Right lobe of liver (tissue), 4 donors: ENCODE results near the gene RCC2.

Experiments
- POLR2A ChIP-seq: fragments of 450-650 bp; IDR thresholded peaks from one replicate; pipeline ENCODE4 v1.6.1; 2017; ENCODE audit warnings: antibody characterized with exemption, mild to moderate bottlenecking
- TF ChIP-seq, protein P1 (sequence below), 4 donors: fragments of 200-600 bp in 3 of 4; fragments of 450-650 bp in 1 of 4; IDR thresholded peaks; one replicate each; pipeline versions ENCODE4 v1.5.1 to v1.8.0; 2016 to 2022; ENCODE audit warnings: antibody characterized with exemption in 4 of 4, mild to moderate bottlenecking in 2 of 4
- donor health status: DM: no; HTN: no; CAD: no.
- donor health status: DM: no; HTN: no; CAD: no.
- donor health status: DM: no; HTN: yes; CAD: no.

DNA sequence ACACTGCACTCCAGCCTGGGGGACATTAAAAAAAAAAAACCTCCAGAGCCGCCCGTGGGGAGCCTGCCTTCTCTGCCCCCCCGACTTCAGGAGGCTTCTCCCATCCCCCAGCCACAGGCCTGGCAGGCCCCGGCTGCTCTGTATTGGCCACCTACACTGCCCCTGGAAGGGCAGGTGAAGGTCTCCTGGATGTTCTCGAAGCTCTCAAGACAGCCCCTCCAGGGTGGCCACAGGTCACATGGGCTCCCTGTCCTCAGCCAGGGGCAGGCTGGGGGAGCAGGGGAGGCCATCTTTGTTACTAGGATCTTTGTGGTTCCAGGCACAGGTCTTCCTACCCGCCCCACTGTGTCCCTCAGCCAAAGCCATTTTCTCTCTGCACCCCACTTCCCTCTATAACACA, 34.7 kb downstream of the RCC2 start:
- no peak for TF ChIP-seq POLR2A
- TF ChIP-seq, protein P1, sequence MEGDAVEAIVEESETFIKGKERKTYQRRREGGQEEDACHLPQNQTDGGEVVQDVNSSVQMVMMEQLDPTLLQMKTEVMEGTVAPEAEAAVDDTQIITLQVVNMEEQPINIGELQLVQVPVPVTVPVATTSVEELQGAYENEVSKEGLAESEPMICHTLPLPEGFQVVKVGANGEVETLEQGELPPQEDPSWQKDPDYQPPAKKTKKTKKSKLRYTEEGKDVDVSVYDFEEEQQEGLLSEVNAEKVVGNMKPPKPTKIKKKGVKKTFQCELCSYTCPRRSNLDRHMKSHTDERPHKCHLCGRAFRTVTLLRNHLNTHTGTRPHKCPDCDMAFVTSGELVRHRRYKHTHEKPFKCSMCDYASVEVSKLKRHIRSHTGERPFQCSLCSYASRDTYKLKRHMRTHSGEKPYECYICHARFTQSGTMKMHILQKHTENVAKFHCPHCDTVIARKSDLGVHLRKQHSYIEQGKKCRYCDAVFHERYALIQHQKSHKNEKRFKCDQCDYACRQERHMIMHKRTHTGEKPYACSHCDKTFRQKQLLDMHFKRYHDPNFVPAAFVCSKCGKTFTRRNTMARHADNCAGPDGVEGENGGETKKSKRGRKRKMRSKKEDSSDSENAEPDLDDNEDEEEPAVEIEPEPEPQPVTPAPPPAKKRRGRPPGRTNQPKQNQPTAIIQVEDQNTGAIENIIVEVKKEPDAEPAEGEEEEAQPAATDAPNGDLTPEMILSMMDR (IDR thresholded peaks at IDR 0.05): no peak
